ENCODE data around the gene AFG3L2. TPM values are rescaled to one million over a fixed set of nuclear protein-coding genes. Genes with fewer than 3 reads are reported as not detected.

The AFG3L2 gene
- total RNA-seq, 1 experiment from 2014 or later = 55.1 TPM

DNA sequence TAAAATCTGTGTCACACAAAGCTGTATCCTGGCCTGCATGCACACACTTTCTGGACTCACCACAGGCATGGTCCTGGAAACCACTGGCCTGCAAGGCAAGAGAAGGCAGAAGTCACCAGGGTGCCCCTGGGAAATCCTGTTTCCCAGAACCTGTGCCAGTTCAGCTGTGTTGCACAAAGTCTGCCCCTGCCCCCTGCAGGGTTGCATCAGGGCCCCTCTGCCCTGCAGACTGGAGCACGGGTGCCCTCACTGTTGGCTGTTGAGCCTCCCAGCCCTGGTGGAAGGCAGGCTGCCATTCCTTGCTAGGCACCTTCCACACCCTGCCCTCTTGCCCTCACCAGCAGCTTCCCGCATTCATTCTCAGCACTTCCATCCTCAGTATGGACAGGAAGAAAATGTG, 86.9 kb downstream of the AFG3L2 start:
- CTCF ChIA-PET = no interaction called here
- Mint-ChIP-seq H3K27ac (ENCODE audit: unreplicated experiment) (no peak overlapping the region), H3K27me3 (ENCODE audit: unreplicated experiment) (peaks cover 28% of the 10 kb centered on the region), H3K4me3 (ENCODE audit: low read depth, unreplicated experiment) (no peak overlapping the region), H3K4me1 (ENCODE audit: low read depth, unreplicated experiment) (peaks cover 16% of the 10 kb centered on the region), H3K9me3 (ENCODE audit: low read depth, unreplicated experiment) (no peaks in the 10 kb centered on the region), H3K36me3 (ENCODE audit: insufficient read depth, unreplicated experiment) (peaks cover 9% of the 10 kb centered on the region)
- BruUV-seq (replicated peaks) = no TSS peak
- intact Hi-C loops (cut with micrococcal nuclease; ENCODE audit: unreplicated experiment) = no loop called here
- no peak for DNase-seq
- TF ChIP-seq, protein P1, sequence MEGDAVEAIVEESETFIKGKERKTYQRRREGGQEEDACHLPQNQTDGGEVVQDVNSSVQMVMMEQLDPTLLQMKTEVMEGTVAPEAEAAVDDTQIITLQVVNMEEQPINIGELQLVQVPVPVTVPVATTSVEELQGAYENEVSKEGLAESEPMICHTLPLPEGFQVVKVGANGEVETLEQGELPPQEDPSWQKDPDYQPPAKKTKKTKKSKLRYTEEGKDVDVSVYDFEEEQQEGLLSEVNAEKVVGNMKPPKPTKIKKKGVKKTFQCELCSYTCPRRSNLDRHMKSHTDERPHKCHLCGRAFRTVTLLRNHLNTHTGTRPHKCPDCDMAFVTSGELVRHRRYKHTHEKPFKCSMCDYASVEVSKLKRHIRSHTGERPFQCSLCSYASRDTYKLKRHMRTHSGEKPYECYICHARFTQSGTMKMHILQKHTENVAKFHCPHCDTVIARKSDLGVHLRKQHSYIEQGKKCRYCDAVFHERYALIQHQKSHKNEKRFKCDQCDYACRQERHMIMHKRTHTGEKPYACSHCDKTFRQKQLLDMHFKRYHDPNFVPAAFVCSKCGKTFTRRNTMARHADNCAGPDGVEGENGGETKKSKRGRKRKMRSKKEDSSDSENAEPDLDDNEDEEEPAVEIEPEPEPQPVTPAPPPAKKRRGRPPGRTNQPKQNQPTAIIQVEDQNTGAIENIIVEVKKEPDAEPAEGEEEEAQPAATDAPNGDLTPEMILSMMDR (IDR thresholded peaks at IDR 0.05; ENCODE audit: unreplicated experiment) = no peak

GRCh38 chr18:12288403-12288755, 88.6 kb downstream of the AFG3L2 start:
- Mint-ChIP-seq H3K27me3 (ENCODE audit: unreplicated experiment) (peaks cover 35% of the 10 kb centered on the region), H3K9me3 (ENCODE audit: low read depth, unreplicated experiment) (no peaks in the 10 kb centered on the region), H3K27ac (ENCODE audit: unreplicated experiment) (no peak overlapping the region), H3K36me3 (ENCODE audit: insufficient read depth, unreplicated experiment) (peaks cover 9% of the 10 kb centered on the region), H3K4me1 (ENCODE audit: low read depth, unreplicated experiment) (peaks cover 16% of the 10 kb centered on the region), H3K4me3 (ENCODE audit: low read depth, unreplicated experiment) (peak overlapping the region; percentile 82)
- intact Hi-C loops (cut with micrococcal nuclease; ENCODE audit: unreplicated experiment) = loop anchor here (5.0 kb wide), 1 partner anchor 196 kb away; the partner anchor contains the start of gene ANKRD62
- TSS peak; percentile 85 for BruUV-seq (replicated peaks)
- no peak for DNase-seq
- CTCF ChIA-PET = interaction anchor here (1.0 to 3.9 kb wide), 4 partner anchors 10 to 40 kb away, joined by 3 to 21 read pairs (median 6); no protein-coding TSS in a partner anchor
- TF ChIP-seq, protein P1 (IDR thresholded peaks at IDR 0.05; ENCODE audit: unreplicated experiment) = no peak

DNA sequence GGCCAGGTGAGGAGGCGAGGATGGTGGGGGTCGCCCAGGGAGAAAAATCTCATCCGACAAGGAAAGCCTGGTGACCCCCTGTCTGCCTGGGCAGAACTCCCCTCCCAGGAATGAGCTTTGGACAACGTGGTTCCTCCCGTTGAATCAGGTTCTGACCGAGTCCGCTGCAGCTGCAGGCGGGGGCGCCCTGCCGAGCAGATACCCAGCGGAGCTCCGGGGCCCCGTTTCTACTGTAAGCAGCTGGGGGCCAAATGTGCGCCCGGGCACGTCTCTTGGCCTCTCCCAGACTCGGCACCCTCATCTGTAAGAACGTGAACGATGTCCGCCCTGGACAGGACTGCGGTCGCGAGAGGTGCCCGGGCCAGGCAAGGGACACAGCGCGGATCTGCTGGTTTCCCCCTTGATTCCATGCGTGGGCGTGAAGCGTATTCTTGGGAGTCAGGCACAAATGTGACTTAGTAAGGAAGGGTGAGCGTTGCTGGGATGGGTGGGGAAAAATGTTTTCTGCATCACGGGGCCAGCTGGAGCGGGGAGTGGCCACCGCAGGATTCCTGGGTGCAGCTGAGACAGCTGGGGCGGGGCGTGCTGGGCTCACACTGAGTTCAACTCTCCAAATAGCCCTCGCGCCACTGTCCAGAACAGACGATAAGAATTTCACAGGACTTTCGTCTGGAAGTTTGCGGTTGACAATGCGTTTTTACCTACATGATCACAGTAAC, 89.2 kb downstream of the AFG3L2 start:
- Mint-ChIP-seq H3K27ac (ENCODE audit: unreplicated experiment) (no peak overlapping the region), H3K4me3 (ENCODE audit: low read depth, unreplicated experiment) (peak overlapping the region; percentile 82), H3K27me3 (ENCODE audit: unreplicated experiment) (peaks cover 33% of the 10 kb centered on the region), H3K9me3 (ENCODE audit: low read depth, unreplicated experiment) (no peaks in the 10 kb centered on the region), H3K36me3 (ENCODE audit: insufficient read depth, unreplicated experiment) (peaks cover 9% of the 10 kb centered on the region), H3K4me1 (ENCODE audit: low read depth, unreplicated experiment) (peaks cover 16% of the 10 kb centered on the region)
- peak; percentile 77 for DNase-seq
- TF ChIP-seq, protein P1 (IDR thresholded peaks at IDR 0.05; ENCODE audit: unreplicated experiment) = no peak
- CTCF ChIA-PET = interaction anchor here (1.0 to 3.9 kb wide), 6 partner anchors 10 to 40 kb away, joined by 3 to 21 read pairs (median 4); no protein-coding TSS in a partner anchor
- BruUV-seq (replicated peaks) = TSS peak; percentile 86
- intact Hi-C loops (cut with micrococcal nuclease; ENCODE audit: unreplicated experiment) = loop anchor here (5.0 kb wide), 1 partner anchor 196 kb away; the partner anchor contains the start of gene ANKRD62

DNA sequence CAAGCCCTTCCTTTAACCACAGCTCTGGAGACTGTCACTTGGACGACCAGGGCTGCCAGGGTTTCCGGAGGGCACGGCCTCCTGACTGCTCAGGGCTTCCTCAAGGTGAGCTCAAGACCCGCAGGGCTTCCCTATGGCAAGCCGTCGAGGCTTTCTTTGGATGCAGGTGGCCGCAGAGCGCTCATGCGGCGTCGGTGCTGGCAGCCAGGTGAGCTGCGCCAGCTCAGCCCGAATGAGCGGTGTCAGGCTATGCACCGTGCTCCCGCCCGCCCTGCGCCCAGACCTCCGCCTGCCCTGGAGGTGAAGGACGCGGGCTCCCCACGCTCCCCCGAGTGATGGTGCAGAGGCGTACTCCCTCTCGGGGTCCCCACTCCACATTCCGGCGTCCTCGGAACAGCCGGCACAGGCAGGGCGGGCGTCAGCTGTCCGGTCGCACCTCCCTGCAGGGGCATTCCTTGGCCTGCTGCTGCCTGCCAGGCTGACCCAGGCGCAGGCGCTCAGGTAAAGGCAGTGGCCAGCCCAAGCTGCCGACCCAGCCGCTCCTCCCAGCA, 89.8 kb downstream of the AFG3L2 start:
- intact Hi-C loops (cut with micrococcal nuclease; ENCODE audit: unreplicated experiment) = loop anchor here (5.0 kb wide), 1 partner anchor 195 kb away; the partner anchor contains the start of gene ANKRD62
- DNase-seq = peak; percentile 60
- BruUV-seq (replicated peaks) = no TSS peak
- H3K27me3 Mint-ChIP-seq (ENCODE audit: unreplicated experiment) = peaks cover 33% of the 10 kb centered on the region
- CTCF ChIA-PET = interaction anchor here (1.1 to 3.9 kb wide), 4 partner anchors 9 to 41 kb away, joined by 4 to 21 read pairs (median 6); no protein-coding TSS in a partner anchor
- TF ChIP-seq, protein P1 (IDR thresholded peaks at IDR 0.05; ENCODE audit: unreplicated experiment) = no peak
- no peaks in the 10 kb centered on the region for H3K9me3 Mint-ChIP-seq (ENCODE audit: low read depth, unreplicated experiment)
- peaks cover 9% of the 10 kb centered on the region for H3K36me3 Mint-ChIP-seq (ENCODE audit: insufficient read depth, unreplicated experiment)
- peak overlapping the region; percentile 82 for H3K4me3 Mint-ChIP-seq (ENCODE audit: low read depth, unreplicated experiment)
- H3K27ac Mint-ChIP-seq (ENCODE audit: unreplicated experiment) = no peak overlapping the region
- peaks cover 16% of the 10 kb centered on the region for H3K4me1 Mint-ChIP-seq (ENCODE audit: low read depth, unreplicated experiment)

Data from Calu3 (cell line).